GM12873 (cell line): ENCODE results near the gene KIF5A.

Experiments used
- CTCF ChIP-seq: IDR thresholded peaks from 2 replicates; pipeline ENCODE4 v1.5.1; 2012; ENCODE audit warnings: low read depth, mild to moderate bottlenecking, moderate library complexity, low read length, control low read depth; ENCODE audit not compliant: insufficient read depth; ENCODE audit errors: missing control alignments

Gene KIF5A

GRCh38 chr12:57614948-57615500 lies 65.2 kb downstream of the KIF5A start:
- TF ChIP-seq CTCF: no peak

GRCh38 chr12:57615637-57616036 lies 65.8 kb downstream of the KIF5A start:
- no peak for TF ChIP-seq CTCF

- TF ChIP-seq CTCF: no peak
Observed at GRCh38 chr12:57616383-57617101, 66.7 kb downstream of the KIF5A start.

- TF ChIP-seq CTCF: no peak
Observed at GRCh38 chr12:57617942-57618341, 68.1 kb downstream of the KIF5A start.

- no peak for TF ChIP-seq CTCF
Observed at GRCh38 chr12:57618966-57619433, 69.2 kb downstream of the KIF5A start.

GRCh38 chr12:57619434-57620244 lies 69.8 kb downstream of the KIF5A start:
- TF ChIP-seq CTCF: no peak
